Thoracic aorta (tissue), 2 donors: ENCODE measurements around the gene EXOC4. TPM values are rescaled to one million over a fixed set of nuclear protein-coding genes. Genes with fewer than 3 reads are reported as not detected.

Experiments used
- ATAC-seq: fragments of 150-250 bp; one replicate; pipeline ENCODE4 v1.8.0; 2017; ENCODE audit warnings: low read depth; ENCODE audit not compliant: insufficient number of reproducible peaks, low FRiP score
- DNase-seq: peaks from one replicate; pipeline ENCODE4 v3.0.0-alpha.2; 2020; ENCODE audit warnings: low spot score
- H3K27ac ChIP-seq, 2 donors: fragments of 200-600 bp; sonication (generic); 1 replicate in 1 of 2; 2 replicates in 1 of 2; pipeline ENCODE4 v1.5.1; 2016; ENCODE audit warnings: mild to moderate bottlenecking in 2 of 2, moderate library complexity in 2 of 2
- H3K27me3 ChIP-seq: fragments of 200-600 bp; sonication (generic); replicated peaks from 2 replicates; pipeline ENCODE4 v1.6.0; 2016; ENCODE audit warnings: mild to moderate bottlenecking; ENCODE audit not compliant: insufficient read depth
- H3K36me3 ChIP-seq: fragments of 200-600 bp; sonication (generic); one replicate; pipeline ENCODE4 v1.5.1; 2016
- H3K4me1 ChIP-seq, 2 donors: fragments of 200-600 bp; sonication (generic); 1 replicate in 1 of 2; 2 replicates in 1 of 2; pipeline versions ENCODE4 v1.5.1 to v1.6.0; 2016; ENCODE audit warnings: low read depth in 2 of 2, mild to moderate bottlenecking in 1 of 2; ENCODE audit not compliant: control insufficient read depth in 1 of 2
- H3K4me3 ChIP-seq: fragments of 200-600 bp; sonication (generic); 2 replicates; pipeline ENCODE4 v1.5.1; 2016; ENCODE audit warnings: mild to moderate bottlenecking
- H3K9me3 ChIP-seq: fragments of 200-600 bp; sonication (generic); 2 replicates; pipeline ENCODE4 v1.5.1; 2016
- total RNA-seq, 2 donors: library from RNA; depleted of rRNA; stranded (reverse); fragments of >200 nt; gene quantifications; one replicate each; pipeline versions ENCODE4 v1.1.0 to v1.2.3, GENCODE V29; 2016
- TF ChIP-seq, protein P1 (sequence below): fragments of 200-600 bp; sonication (generic); IDR thresholded peaks from one replicate; pipeline ENCODE4 v1.5.1; 2019; ENCODE audit warnings: antibody characterized with exemption

Gene EXOC4
- total RNA-seq, 2 donors from 2014 or later, result 65.3 to 72.8 TPM

DNA sequence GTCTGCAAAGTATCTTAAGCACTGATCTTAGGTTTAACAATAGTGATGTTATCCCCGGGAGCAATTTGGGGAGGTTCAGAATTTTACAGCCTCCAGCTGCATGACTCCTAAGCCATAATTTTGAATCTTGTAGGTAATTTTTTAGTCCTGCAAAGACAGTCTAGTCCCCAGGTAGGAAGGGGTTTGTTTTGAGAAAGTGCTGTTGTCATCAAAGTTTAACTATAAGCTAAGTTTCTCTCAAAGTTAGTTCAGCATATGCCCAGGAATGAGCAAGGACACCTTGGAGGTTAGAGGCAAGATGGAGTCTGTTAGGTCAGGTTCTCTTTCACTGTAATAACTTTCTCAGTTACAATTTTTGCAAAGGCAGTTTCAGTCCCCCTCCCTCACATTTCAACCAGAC lies 795.3 kb downstream of the EXOC4 start:
- Histone ChIP-seq H3K4me1 (no peaks in the 10 kb centered on the region), H3K27ac (no peak overlapping the region), H3K9me3 (no peaks in the 10 kb centered on the region), H3K27me3 (no peaks in the 10 kb centered on the region), H3K36me3 (no peaks in the 10 kb centered on the region), H3K4me3 (no peak overlapping the region)
- ATAC-seq (no peak), DNase-seq (no peak)
- TF ChIP-seq, protein P1, sequence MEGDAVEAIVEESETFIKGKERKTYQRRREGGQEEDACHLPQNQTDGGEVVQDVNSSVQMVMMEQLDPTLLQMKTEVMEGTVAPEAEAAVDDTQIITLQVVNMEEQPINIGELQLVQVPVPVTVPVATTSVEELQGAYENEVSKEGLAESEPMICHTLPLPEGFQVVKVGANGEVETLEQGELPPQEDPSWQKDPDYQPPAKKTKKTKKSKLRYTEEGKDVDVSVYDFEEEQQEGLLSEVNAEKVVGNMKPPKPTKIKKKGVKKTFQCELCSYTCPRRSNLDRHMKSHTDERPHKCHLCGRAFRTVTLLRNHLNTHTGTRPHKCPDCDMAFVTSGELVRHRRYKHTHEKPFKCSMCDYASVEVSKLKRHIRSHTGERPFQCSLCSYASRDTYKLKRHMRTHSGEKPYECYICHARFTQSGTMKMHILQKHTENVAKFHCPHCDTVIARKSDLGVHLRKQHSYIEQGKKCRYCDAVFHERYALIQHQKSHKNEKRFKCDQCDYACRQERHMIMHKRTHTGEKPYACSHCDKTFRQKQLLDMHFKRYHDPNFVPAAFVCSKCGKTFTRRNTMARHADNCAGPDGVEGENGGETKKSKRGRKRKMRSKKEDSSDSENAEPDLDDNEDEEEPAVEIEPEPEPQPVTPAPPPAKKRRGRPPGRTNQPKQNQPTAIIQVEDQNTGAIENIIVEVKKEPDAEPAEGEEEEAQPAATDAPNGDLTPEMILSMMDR, result no peak

DNA sequence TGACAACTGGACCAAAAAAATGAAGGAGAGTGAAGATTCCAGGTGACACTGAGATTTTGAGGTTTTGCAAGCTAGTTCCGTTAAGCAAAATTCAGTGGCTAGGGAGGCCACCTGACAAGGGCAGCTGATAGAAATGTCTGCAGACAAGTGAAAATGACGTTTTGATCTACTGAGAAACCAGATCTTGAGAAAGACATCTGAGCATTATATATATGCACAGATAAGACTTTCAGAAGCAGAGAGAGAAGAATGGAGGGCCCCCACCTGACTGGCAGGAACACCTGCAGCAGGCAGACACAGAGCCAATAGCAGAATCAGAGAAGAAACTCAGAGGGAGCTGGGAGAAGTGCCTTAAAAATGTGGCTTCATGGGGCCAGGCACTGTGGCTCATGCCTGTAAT lies 798.1 kb downstream of the EXOC4 start:
- TF ChIP-seq, protein P1, result no peak
- H3K36me3 ChIP-seq, result no peaks in the 10 kb centered on the region
- H3K9me3 ChIP-seq, result no peaks in the 10 kb centered on the region
- ATAC-seq, result no peak
- H3K4me1 ChIP-seq, result no peaks in the 10 kb centered on the region
- no peak overlapping the region for H3K4me3 ChIP-seq
- H3K27me3 ChIP-seq, result no peaks in the 10 kb centered on the region
- no peak overlapping the region for H3K27ac ChIP-seq
- no peak for DNase-seq

DNA sequence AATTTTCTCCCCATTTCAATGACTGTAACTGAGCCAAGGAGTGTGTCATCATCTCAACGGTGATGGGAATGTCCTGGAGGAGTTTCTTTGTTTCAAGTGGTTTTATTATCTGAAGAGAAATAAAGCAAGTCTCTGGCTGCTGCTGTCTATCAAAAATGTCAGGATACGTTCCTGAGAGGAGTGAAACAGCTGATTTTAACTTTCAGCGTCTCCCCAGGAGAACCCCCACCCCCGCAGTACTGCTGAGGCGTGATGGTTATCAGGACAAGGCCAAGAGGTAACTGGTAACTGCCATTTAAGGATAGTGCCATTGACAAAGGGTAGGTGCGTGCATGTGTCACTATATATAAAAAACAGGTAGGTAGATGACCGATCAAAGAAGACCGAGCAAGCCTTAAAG lies 803.9 kb downstream of the EXOC4 start:
- ATAC-seq (no peak), DNase-seq (no peak)
- Histone ChIP-seq H3K4me1 (peaks cover 0 to 4% of the 10 kb centered on the region in 2 donors), H3K9me3 (no peaks in the 10 kb centered on the region), H3K27ac (no peak overlapping the region), H3K4me3 (no peak overlapping the region), H3K27me3 (no peaks in the 10 kb centered on the region), H3K36me3 (no peaks in the 10 kb centered on the region)
- TF ChIP-seq, protein P1, result no peak

DNA sequence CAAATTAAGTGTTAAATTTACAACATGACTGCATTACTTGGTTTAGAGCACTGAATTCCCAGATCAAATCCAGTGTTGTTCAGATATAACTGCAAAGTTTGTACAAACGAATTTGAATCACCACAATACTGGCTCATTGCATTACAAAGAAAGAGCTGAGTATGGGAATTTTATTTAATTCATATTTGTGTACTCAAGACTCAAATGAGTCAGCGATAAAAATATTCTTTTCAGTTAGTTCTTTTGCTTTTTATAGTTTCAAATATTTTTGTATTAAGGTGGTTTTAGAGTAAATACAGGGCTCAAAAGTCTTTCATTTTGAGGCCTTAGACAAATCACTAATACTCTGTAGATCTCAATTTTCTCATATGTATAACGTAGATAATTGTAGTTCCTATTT lies 805.6 kb downstream of the EXOC4 start:
- H3K27ac ChIP-seq, result no peak overlapping the region
- no peak for DNase-seq
- no peaks in the 10 kb centered on the region for H3K27me3 ChIP-seq
- no peaks in the 10 kb centered on the region for H3K9me3 ChIP-seq
- ATAC-seq, result no peak
- TF ChIP-seq, protein P1, result no peak
- H3K36me3 ChIP-seq, result no peaks in the 10 kb centered on the region
- no peak overlapping the region for H3K4me3 ChIP-seq
- H3K4me1 ChIP-seq, result peaks cover 0 to 4% of the 10 kb centered on the region in 2 donors

DNA sequence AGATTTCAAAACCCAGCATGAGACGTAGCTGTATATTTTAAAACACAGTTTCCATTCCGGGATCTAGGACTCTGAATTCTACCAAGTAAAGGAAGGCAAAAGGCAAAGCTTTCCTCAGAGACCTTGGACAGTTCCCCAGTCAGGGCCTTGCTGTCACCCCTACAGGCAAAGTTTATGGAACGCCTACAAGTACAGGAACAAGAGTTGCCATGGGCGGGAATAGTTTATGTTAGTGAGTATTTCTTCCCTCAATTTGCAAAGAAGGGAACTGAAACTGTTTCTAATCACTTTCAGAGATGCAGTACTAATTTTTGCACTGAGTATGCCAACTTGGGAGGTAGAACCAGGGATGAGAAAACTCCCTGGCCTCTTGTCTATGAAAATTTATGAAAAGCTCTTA lies 806.1 kb downstream of the EXOC4 start:
- Histone ChIP-seq H3K9me3 (no peaks in the 10 kb centered on the region), H3K4me1 (peaks cover 0 to 4% of the 10 kb centered on the region in 2 donors), H3K4me3 (no peak overlapping the region), H3K27ac (no peak overlapping the region), H3K36me3 (no peaks in the 10 kb centered on the region), H3K27me3 (no peaks in the 10 kb centered on the region)
- no peak for ATAC-seq
- TF ChIP-seq, protein P1, result no peak
- no peak for DNase-seq
